HG02870 (cell line): ENCODE measurements around the gene PIGP.
A peak's percentile ranks its signal among the peaks of the same experiment; 100 is the strongest.
"Not testable (repeated sequence)": the region's sequence is repeated elsewhere in the genome, so short reads cannot be mapped to it uniquely, and the experiment has no call there.

Experiments
- ATAC-seq: cut with Tn5 transposase; IDR thresholded peaks from one replicate; pipeline ENCODE4 v1.9.1; 2021; ENCODE audit warnings: mild to moderate bottlenecking, moderate library complexity; ENCODE audit not compliant: unreplicated experiment

Gene PIGP

GRCh38 chr21:37076087-37076850 lies 3.4 kb upstream of the PIGP start:
- no peak for ATAC-seq

- ATAC-seq = no peak
Observed at GRCh38 chr21:37075214-37075770, 2.4 kb upstream of the PIGP start.

GRCh38 chr21:37074546-37074945 lies 1.7 kb upstream of the PIGP start:
- no peak for ATAC-seq

- no peak for ATAC-seq
Observed at GRCh38 chr21:37074197-37074510, 1.3 kb upstream of the PIGP start.

GRCh38 chr21:37073417-37074196 lies 736 bp upstream of the PIGP start:
- ATAC-seq = peak; percentile 26

GRCh38 chr21:37072274-37072987 lies 440 bp downstream of the PIGP start:
- peak; percentile 36 for ATAC-seq

- no peak for ATAC-seq
Observed at GRCh38 chr21:37071561-37072273, 1.2 kb downstream of the PIGP start.

GRCh38 chr21:37065561-37066177 lies 7.2 kb downstream of the PIGP start:
- no peak for ATAC-seq

- no peak for ATAC-seq
Observed at GRCh38 chr21:37064841-37065240, 8.0 kb downstream of the PIGP start.

- no peak for ATAC-seq
Observed at GRCh38 chr21:37063433-37063832, 9.4 kb downstream of the PIGP start.

- no peak for ATAC-seq
Observed at GRCh38 chr21:37062593-37062935, 10.3 kb downstream of the PIGP start.

- no peak for ATAC-seq
Observed at GRCh38 chr21:37061926-37062592, 10.8 kb downstream of the PIGP start.

GRCh38 chr21:37060296-37060695 lies 12.6 kb downstream of the PIGP start:
- ATAC-seq = no peak

GRCh38 chr21:37059181-37059580 lies 13.7 kb downstream of the PIGP start:
- no peak for ATAC-seq

GRCh38 chr21:37058261-37058660 lies 14.6 kb downstream of the PIGP start:
- no peak for ATAC-seq

GRCh38 chr21:37057614-37058013 lies 15.3 kb downstream of the PIGP start:
- no peak for ATAC-seq

GRCh38 chr21:37055271-37055855 lies 17.5 kb downstream of the PIGP start:
- no peak for ATAC-seq

GRCh38 chr21:37049741-37050140 lies 23.1 kb downstream of the PIGP start:
- ATAC-seq = not testable (repeated sequence)

GRCh38 chr21:37047079-37047478 lies 25.8 kb downstream of the PIGP start:
- ATAC-seq = no peak

GRCh38 chr21:37045556-37045955 lies 27.3 kb downstream of the PIGP start:
- ATAC-seq = no peak
